ENCODE results near the gene POLK.

GRCh38 chr5:75471193-75471592, 40.5 kb upstream of the POLK start:
- no peak for TF ChIP-seq CTCF (IDR thresholded peaks at IDR 0.05; ENCODE audit: low read length)
- no peak for TF ChIP-seq EZH2phosphoT487 (IDR thresholded peaks at IDR 0.05; ENCODE audit: low read length)
- TF ChIP-seq EZH2 (optimal IDR thresholded peaks at IDR 0.05; ENCODE audit: low read depth, low read length), result no peak
